Fibroblast of skin of scalp (primary cell): Measurements from ENCODE around the gene FLOT1.
A peak's percentile ranks its signal among the peaks of the same experiment; 100 is the strongest.

Source experiments
- DNase-seq: peaks from one replicate; pipeline ENCODE4 v3.0.0-alpha.2; 2013

Gene FLOT1

GRCh38 chr6:30747300-30747687 lies 4.8 kb upstream of the FLOT1 start:
- peak; percentile 27 for DNase-seq

DNA sequence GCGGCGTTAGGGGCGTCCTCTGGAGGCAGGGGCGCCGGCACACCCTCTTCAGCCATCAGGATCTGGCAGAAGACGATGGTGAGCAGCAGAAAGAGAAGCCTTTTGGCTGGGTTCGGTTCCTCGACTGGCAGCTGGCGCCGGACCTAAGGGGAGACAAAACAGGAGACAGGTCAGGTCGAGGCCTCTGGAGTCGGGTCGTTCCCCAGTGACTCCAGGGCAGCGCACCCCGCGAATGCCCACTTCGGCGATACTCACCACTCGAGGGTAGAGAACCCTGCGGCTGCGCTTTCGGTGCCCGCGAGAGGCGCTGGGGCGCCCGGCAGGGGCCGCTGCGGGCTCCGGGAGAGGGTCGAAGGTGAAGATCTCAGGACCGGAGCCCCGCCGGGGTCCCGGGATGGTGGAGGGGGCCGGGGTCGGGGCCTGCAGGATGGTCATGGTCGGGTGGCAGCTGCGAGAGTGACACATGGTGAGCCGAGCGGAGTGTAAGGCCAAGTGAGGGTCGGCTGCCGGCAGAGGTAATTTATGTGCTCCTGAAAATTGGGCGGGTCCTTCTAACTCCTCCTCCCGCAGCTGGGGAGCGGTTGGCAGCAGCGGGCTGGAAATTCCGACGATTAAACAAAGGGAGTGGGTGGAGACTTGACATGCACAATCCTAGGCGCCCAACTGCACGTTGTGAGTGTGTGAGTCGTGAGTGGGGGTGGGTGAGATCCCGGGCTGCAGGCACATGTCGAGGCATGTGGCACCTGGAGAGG lies 1.7 kb upstream of the FLOT1 start, which contains the start of gene IER3:
Gene IER3 (minus strand): TSS at position 494 of the 752 bp plus-strand sequence. CDS start 29 bp downstream, at position 465.
- peak; percentile 97 for DNase-seq

- DNase-seq = peak; percentile 36
Measured at GRCh38 chr6:30743099-30744053, 889 bp upstream of the FLOT1 start.

GRCh38 chr6:30741789-30742315 lies 635 bp downstream of the FLOT1 start:
- no peak for DNase-seq

DNA sequence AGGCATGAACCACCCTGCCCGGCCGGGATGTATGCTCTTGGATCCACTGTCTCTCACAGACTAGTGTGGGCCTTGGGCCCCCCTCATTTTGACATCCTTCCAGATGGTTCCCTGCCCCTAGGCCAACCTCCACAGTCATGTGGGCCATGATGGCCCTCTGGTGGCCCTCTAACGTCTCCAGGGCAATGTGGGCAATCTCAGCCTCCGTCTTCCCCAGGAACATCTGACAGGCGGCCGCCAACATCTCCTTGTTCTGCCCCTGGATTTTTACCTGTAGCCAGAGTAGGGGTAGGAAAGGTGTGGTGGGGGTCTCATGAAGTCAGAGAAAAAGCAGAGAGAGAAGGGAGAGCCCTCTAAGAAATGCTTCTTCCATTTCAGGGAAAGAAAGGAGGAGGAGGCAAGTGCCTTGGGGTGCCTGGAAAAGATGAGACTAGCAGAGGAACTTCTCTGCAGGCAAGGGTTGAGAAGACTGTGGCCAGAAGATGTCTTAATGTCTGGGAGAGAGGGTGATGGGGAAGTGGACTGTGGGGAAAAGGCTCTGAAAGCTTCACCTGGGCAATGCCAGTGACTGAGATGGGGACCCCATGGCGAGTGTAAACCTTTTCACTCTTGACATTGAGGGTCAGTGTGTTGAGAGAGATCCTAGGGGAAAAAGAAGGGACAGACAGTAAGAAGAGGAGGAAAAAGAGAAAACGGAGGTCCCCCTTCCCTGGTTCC lies 1.3 kb downstream of the FLOT1 start:
- peak; percentile 65 for DNase-seq

GRCh38 chr6:30740540-30740870 lies 2.0 kb downstream of the FLOT1 start:
- peak; percentile 38 for DNase-seq

GRCh38 chr6:30738532-30738931 lies 4.0 kb downstream of the FLOT1 start:
- no peak for DNase-seq

DNA sequence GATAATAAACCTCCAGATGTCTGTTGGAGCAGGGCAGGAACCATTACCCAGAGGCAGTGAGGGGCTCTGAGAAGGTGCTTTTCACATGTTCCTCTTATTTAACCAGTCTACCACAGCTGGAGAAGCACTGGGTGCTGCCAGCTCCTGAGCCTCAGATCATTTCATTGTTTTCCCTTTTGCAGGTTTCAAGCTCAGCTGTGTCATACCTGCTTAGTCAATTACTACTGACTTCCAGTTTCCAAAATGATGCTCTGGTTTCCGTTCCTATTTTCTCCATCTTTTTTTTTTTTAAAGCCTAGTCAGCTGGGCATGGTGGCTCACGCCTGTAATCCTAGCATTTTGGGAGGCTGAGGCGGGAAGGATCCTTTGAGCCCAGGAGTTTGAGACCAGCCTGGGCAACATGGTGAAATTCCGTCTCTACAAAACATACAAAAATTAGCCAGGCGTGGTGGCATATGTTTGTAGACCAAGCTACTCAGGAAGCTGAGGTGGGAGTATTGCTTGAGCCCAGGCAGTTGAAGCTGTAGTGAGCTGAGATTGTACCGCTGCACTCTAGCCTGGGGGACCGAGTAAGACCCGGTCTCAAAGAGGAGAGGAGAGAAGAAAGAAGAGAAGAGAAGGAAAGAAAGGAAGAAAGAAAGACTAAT lies 6.7 kb downstream of the FLOT1 start:
- DNase-seq = no peak

- no peak for DNase-seq
Measured at GRCh38 chr6:30732237-30732943, 10.1 kb downstream of the FLOT1 start.

DNA sequence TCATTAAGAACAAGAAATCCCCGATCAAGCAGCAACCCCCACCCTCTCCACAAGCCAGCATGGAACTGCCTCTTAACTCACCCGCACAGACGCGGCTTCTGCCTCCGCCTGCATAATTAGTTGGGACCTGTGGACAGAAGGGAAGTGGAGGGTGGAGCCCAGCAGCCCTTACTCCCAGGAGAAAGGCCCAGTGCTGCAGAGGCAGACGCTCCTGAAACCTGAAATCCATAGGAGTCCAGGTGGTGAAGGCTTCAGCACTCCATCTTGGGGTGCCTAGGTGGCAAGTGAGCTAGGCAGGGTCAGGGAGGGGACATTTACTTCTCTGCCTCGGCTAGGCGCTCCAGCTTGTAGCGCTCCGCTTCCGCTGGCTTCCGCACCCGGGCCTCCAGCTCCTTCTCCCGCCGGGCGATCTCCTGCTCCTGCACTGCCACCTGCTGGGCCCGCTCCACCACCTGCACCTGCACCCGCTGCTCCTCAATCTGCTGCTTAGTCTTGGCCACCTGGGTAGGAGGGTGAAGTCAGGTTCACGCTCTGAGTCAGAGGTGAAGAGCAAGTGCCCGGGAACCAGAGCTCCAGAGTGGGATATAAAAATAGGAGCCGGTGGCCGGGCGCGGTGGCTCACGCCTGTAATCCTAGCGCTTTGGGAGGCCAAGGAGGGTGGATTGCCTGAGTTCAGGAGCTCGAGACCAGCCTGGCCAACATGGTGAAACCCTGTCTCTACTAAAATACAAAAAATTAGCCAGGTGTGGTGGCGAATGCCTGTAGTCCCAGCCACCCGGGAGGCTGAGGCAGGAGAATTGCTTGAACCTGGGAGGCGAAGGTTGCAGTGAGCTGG lies 11.7 kb downstream of the FLOT1 start:
- peak; percentile 48 for DNase-seq

DNA sequence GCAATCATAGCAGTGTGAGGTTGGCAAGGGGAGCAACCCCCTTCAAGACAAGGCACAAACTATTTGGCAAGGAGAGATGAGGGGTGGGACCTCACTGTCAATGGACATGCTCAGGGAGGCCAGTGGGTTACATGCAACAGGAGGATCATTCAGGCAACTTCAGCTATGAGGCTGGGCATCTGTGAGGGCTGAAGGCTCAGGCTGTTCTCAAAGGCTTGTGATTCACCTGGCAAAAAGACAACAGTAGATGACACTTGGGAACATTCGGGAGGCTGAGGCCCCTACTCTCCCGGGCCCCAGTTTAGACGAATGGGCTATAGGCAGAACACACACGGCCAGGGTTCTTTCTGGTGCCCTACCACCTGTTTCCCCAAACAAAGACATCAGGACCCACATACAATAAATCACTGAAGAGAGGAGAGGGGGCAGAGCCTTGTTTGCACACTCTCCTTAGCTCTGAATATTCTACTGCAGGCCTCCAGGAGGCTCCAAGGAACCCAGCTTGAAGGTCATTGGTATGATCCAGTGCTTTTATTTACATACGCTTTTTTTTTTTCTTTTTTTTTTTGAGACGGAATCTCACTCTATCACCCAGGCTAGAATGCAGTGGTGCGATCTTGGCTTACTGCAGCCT lies 14.4 kb downstream of the FLOT1 start:
- peak; percentile 62 for DNase-seq

- peak; percentile 36 for DNase-seq
Measured at GRCh38 chr6:30726506-30727413, 15.7 kb downstream of the FLOT1 start.

GRCh38 chr6:30725713-30726505 lies 16.6 kb downstream of the FLOT1 start:
- DNase-seq = peak; percentile 77

DNA sequence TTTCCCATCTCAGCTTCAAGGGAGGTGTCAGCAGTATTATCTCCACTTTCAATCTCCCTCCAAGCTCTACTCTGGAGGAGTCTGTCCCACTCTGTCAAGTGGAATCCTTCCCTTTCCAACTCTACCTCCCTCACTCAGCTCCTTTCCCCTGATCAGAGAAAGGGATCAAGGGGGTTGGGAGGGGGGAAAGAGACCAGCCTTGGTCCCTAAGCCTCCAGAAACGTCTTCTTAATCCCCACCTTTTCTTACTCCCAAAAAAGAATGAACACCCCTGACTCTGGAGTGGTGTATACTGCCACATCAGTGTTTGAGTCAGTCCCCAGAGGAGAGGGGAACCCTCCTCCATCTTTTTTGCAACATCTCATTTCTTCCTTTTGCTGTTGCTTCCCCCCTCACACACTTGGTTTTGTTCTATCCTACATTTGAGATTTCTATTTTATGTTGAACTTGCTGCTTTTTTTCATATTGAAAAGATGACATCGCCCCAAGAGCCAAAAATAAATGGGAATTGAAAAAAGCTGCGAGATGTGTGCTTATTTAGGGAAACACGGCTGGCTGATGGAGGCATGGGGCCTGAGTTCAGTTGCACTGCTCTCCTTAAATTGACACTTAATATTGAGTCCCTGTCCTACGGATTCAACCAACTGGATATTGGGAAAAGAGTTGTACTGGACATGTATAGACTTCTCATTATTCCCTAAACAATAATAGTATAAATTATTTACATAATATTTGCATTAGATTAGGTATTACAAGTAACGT lies 17.4 kb downstream of the FLOT1 start:
- DNase-seq = peak; percentile 30

- peak; percentile 33 for DNase-seq
Measured at GRCh38 chr6:30723843-30724741, 18.4 kb downstream of the FLOT1 start.
